Calu3 (cell line): ENCODE data around the gene IDUA. TPM values are rescaled to one million over a fixed set of nuclear protein-coding genes. Genes with fewer than 3 reads are reported as not detected.

Source experiments
- BruUV-seq: library from RNA; stranded (reverse); fragments of 400-500 nt; replicated peaks from 2 replicates; lab custom pipeline; 2021; lab: Mats Ljungman, UMichigan
- CTCF ChIA-PET: fragments of 300-600 bp; sonication (Branson Sonifier 250); formaldehyde crosslinking; loops from one replicate; lab custom pipeline; 2022; ENCODE audit warnings: antibody characterized with exemption; lab: Charles Lee
- DNase-seq: peaks from one replicate; pipeline ENCODE4 v3.0.0; 2022
- H3K27ac Mint-ChIP-seq: one replicate; pipeline ENCODE4 v1.8.0; 2022; ENCODE audit warnings: mixed read lengths; ENCODE audit not compliant: unreplicated experiment
- H3K27me3 Mint-ChIP-seq: one replicate; pipeline ENCODE4 v1.8.0; 2022; ENCODE audit warnings: mixed read lengths; ENCODE audit not compliant: unreplicated experiment
- H3K36me3 Mint-ChIP-seq: one replicate; pipeline ENCODE4 v1.8.0; 2022; ENCODE audit warnings: mild to moderate bottlenecking, moderate library complexity, mixed read lengths; ENCODE audit not compliant: insufficient read depth, unreplicated experiment
- H3K4me1 Mint-ChIP-seq: one replicate; pipeline ENCODE4 v1.8.0; 2022; ENCODE audit warnings: mild to moderate bottlenecking, low read depth, mixed read lengths; ENCODE audit not compliant: unreplicated experiment
- H3K4me3 Mint-ChIP-seq: one replicate; pipeline ENCODE4 v1.8.0; 2022; ENCODE audit warnings: mild to moderate bottlenecking, low read depth, moderate library complexity, mixed read lengths; ENCODE audit not compliant: unreplicated experiment
- H3K9me3 Mint-ChIP-seq: one replicate; pipeline ENCODE4 v1.8.0; 2022; ENCODE audit warnings: low read depth, mixed read lengths; ENCODE audit not compliant: unreplicated experiment
- CTCF ChIP-seq: fragments of 200-600 bp; IDR thresholded peaks from one replicate; pipeline ENCODE4 v1.8.0; 2022; ENCODE audit warnings: antibody characterized with exemption; ENCODE audit not compliant: unreplicated experiment
- intact Hi-C: fragments of 100-400 bp; cut with micrococcal nuclease; formaldehyde crosslinking; loops from one replicate; pipeline ENCODE4 v1.10.0; 2022; ENCODE audit not compliant: unreplicated experiment
- total RNA-seq: library from RNA; stranded (reverse); gene quantifications from 2 replicates; pipeline ENCODE4 v1.2.3, GENCODE V29; 2022

Gene IDUA
- total RNA-seq, 1 experiment from 2014 or later: 38.8 TPM

GRCh38 chr4:955931-956381 lies 30.9 kb upstream of the IDUA start:
- Mint-ChIP-seq H3K4me1 (no peaks in the 10 kb centered on the region), H3K4me3 (no peak overlapping the region), H3K36me3 (peaks cover 14% of the 10 kb centered on the region), H3K27ac (no peak overlapping the region), H3K27me3 (no peaks in the 10 kb centered on the region), H3K9me3 (no peaks in the 10 kb centered on the region)
- TF ChIP-seq CTCF: no peak
- no TSS peak for BruUV-seq
- no peak for DNase-seq
- intact Hi-C loops: no loop called here
- CTCF ChIA-PET: no interaction called here

GRCh38 chr4:956531-957230 lies 30.2 kb upstream of the IDUA start:
- no TSS peak for BruUV-seq
- peaks cover 15% of the 10 kb centered on the region for H3K36me3 Mint-ChIP-seq
- no peak for DNase-seq
- no peak for TF ChIP-seq CTCF
- intact Hi-C loops: no loop called here
- CTCF ChIA-PET: no interaction called here
- no peak overlapping the region for H3K4me3 Mint-ChIP-seq
- H3K4me1 Mint-ChIP-seq: no peaks in the 10 kb centered on the region
- H3K27me3 Mint-ChIP-seq: no peaks in the 10 kb centered on the region
- no peaks in the 10 kb centered on the region for H3K9me3 Mint-ChIP-seq
- no peak overlapping the region for H3K27ac Mint-ChIP-seq

GRCh38 chr4:957231-957580 lies 29.6 kb upstream of the IDUA start:
- intact Hi-C loops: no loop called here
- no TSS peak for BruUV-seq
- Mint-ChIP-seq H3K27me3 (no peaks in the 10 kb centered on the region), H3K36me3 (peaks cover 17% of the 10 kb centered on the region), H3K9me3 (no peaks in the 10 kb centered on the region), H3K4me1 (no peaks in the 10 kb centered on the region), H3K27ac (no peak overlapping the region), H3K4me3 (no peak overlapping the region)
- no peak for DNase-seq
- no peak for TF ChIP-seq CTCF
- CTCF ChIA-PET: no interaction called here

DNA sequence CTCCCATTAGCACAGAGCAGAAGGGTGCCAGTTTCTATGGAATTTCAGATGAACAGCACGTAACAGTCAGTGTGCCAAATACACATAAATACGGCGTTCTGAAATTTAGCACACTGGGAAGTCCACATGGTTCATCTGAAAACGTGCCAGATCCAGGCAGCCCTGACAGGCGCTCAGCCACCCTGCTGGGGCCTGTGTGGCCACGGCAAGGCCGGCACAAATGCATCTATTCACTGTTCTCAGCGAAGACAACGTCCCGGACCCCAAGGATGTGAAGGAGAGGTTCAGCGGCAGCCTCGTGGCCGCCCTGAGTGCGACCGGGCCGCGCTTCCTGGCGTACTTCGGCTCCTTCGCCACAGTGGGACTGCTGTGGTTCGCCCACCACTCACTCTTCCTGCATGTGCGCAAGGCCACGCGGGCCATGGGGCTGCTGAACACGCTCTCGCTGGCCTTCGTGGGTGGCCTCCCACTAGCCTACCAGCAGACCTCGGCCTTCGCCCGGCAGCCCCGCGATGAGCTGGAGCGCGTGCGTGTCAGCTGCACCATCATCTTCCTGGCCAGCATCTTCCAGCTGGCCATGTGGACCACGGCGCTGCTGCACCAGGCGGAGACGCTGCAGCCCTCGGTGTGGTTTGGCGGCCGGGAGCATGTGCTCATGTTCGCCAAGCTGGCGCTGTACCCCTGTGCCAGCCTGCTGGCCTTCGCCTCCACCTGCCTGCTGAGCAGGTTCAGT lies 29.1 kb upstream of the IDUA start:
- Mint-ChIP-seq H3K27ac (no peak overlapping the region), H3K4me1 (no peaks in the 10 kb centered on the region), H3K9me3 (no peaks in the 10 kb centered on the region), H3K36me3 (peaks cover 17% of the 10 kb centered on the region), H3K4me3 (no peak overlapping the region), H3K27me3 (no peaks in the 10 kb centered on the region)
- intact Hi-C loops: no loop called here
- no peak for DNase-seq
- no peak for TF ChIP-seq CTCF
- BruUV-seq: no TSS peak
- CTCF ChIA-PET: no interaction called here
